ENCODE results near the gene RNF215.
A peak's percentile ranks its signal among the peaks of the same experiment; 100 is the strongest.
"Not testable (repeated sequence)": the region's sequence is repeated elsewhere in the genome, so short reads cannot be mapped to it uniquely, and the experiment has no call there.

RNF215 gene

DNA sequence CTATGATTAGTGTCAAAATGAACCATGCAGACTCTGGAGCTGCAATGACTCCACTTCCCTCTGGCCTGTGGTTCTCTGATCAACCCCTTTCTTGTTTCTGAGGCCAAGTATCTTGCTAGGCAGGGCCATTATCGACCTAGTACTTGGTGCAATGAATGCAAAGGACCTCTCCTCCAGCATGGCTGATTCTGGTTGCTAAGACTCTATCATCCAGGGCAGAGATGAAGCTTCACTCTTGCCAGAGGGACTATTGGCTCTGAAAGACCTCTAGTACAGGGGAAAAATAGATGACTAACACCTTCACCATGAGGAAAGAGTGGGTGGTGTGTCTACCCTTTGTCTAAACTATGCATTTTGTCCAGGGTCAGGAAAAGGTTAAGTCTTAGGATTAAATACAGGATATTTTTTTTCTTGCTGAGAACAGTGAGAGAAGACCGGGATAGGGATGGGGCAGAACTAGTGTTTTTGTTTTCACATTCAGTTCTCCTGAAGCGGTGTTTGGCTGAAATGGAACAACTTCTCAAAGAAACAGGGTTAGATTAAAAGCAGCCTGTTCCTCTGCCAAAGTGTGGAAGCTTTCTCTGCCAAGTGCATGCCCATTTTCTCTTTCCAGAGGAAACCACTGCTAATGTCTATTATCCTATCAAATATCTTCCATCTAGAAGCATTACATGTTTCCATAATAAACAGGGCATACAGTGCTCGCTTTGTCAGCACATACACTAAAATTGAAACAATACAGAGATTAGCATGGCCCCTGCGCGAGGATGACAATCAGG lies 33.3 kb upstream of the RNF215 start:
- no peak for DNase-seq

DNA sequence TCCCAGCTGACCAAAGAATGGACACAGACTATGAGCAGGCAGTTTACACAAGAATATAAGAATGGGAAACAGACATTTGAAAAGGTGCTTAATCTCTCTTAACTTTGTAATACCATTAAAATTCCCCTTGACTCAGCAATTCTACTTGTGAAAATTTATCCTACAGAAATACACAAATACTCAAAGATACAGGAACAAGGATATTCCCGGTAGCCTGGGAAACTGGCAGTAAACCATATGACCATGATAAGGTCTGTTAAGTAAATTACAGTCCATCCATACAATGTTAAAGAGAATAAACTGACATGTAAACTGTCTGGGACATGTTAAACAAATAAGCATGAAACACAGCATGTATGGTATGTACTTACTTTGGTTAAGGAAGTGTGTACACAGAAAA lies 29.6 kb upstream of the RNF215 start:
- no peak for DNase-seq

DNA sequence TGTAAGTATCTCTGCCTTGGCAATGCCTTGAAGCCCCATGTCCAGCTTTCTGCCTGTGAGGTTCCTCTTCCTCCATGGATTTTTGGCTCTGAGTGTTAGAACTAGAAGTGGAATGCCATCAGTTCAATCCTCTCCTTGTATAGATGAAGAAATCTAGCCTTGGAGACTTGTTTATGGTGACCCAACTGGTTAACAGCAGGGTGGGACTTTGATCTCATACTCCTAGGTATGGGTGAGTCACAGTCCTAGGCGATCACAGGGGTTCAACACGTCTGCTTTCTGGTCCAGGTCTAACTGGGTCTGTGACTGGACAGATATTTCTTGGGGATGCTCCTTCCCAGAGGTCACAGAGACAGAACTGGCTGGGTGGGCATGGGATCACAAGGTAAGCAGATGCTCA lies 29.2 kb upstream of the RNF215 start:
- DNase-seq: no peak

DNA sequence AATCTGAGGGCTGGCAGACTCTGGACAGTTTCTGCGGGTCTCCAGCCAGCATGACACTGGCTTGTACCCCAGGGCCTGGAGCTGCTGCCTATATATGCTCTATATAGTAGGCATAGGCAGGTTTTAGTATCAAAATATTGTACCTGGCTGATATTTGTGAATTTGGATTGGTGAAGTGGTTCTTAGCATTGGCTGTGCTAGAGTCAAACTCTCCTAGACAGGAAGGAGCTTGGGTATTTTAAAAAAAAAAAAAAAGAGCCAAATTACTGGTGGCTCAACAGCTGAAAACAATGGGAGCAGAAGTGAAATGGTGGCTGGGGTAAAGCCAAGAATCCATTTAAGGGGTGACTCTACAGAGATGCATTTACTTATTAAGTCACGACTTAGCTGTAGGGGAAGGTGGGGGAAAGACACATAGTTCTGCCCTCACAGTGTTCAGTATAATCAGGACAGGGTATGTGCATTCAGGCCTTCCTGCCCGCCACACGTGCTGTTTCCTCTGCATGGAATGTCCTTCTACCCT lies 27.4 kb upstream of the RNF215 start:
- no peak for DNase-seq

DNA sequence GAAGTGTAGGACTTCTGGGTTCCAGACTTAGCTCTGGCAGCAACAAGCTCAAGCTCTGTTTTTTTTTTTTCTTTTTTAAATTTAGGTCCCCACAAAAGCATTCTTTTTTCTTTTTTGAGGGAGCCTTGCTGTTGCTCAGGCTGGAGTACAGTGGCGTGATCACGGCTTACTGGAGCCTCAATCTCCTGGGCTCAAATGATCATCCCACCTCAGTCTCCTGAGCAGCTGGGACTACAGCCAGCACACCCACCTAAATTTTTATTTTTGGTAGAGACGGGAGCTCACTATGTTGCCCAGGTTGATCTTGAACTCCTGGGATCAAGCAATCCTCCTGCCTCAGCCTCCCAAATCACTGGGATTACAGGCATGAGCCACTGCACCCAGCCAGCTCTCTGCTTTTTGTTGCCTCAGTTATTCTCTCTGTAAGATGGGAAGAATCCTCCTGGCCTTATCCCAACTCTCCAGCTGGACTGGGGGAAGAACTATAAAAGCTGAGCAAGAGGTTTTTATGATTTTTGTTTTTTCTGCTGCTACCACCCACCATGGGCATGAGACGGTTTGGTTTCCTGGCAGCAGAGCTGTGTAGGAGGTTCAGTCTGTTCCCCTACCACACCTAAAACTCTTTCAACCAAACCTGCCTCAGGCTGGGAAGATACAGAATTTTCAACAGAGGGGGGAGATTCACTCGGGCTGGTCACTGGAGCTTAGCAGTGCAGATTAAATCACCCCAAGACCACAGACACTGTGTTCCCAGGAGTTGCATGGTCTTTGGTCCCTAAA lies 26.7 kb upstream of the RNF215 start:
- DNase-seq: no peak

DNA sequence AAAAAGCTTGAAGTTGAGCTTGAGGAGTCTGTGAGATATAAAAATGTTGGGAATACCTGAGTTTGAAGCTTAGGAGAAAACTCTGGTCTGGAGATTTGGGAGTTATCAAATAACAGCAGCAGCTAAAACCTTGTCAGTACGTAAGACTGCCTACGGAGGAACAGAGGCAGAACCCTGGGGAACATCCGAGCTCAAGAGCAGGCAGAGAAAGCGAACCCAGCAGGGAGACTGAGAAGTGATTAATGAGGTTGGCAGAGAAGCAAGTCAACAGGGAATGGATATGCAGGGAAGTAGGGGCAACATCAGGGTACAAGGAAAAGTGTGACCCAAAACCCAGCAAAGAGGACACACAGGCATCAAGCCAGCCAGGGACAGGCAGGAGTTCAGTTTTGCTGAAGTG lies 25.8 kb upstream of the RNF215 start:
- no peak for DNase-seq

DNA sequence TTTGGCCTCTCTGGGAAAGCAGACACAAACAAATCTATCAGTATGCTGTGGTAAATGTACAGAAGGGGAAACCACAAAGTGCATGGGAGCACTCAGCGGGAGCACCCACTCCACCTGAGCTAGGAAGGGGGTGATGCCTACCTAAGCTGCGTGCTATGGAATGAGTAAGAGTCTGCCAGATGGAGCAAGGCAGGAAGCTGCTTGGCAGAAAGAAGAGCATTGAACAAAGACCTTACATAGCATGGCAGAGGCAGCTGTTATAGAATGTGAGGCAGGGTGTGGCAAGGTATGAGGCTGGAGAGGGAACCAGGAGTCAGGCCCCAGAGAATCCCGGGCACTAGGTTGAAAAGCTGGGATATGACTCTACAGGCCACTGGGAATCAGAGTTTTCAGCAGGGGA lies 24.6 kb upstream of the RNF215 start:
- DNase-seq: no peak

DNA sequence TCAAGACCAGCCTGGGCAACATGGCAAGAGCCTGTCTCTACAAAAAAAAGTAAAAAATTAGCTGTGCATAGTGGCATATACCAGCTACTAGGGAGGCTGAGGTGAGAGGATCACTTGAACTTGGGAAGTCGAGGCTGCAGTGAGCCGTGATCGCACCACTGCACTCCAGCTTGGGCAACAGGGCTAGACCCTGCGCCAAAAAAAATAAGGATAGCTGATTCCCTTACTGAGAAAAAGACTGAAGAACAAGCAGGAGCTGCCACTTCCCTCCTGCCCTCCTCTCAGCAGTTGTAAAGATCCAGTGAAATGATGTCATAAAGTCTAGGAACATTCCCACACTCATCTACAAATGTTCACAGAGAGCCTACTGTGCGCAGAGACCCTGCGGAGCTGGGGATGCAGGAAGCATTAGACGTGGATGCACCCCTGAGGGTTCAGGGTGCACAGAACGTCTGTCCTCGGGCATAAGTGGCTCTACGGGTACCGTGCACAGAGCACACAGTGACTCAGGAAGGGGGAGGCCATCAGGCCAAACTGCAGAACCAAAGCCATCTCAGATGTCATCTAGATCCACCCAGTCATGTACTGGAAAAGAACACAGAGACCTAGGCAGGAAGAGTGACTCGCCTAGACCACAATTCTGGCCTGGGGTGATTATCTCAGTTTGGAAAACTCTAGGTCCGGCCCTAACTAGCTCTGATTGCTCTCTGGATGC lies 21.3 kb upstream of the RNF215 start:
- DNase-seq: no peak

DNA sequence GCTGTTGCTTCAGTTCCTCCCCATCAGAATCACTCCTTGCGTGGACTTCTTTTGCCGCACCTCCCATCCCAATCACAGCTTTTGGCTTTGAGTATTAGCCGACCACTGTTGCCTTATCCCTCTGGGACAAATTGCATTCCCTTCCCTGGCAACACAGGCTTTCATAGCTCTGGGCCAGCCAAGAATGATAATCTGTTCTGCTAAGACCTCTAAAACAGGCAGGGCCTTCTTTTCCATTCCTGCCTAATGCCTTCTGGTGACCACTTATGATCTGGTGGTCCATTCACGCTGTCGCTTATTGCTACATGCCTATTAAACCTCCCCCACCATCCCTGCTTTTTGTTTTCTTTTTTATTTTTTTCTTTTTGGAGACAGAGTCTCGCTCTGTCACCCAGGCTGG lies 19.2 kb upstream of the RNF215 start:
- DNase-seq: no peak

DNA sequence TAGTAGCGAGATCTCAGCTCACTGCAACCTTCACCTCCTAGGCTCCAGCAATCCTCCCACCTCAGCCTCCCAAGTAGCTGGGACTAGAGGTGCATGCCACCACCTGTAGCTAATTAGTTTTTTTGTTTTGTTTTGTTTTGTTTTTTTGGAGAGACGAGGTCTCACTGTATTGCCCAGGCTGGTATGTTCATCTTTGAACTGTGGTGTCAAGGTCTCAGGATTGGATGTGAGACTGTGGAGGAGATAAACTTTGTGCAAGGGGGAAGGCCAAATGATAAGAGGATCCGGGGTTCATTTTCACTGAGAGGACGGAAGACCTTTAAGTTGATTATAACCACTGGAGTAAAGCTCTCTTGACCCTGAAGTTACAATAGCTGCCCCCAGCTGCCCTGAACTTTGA lies 18.5 kb upstream of the RNF215 start:
- DNase-seq: no peak

DNA sequence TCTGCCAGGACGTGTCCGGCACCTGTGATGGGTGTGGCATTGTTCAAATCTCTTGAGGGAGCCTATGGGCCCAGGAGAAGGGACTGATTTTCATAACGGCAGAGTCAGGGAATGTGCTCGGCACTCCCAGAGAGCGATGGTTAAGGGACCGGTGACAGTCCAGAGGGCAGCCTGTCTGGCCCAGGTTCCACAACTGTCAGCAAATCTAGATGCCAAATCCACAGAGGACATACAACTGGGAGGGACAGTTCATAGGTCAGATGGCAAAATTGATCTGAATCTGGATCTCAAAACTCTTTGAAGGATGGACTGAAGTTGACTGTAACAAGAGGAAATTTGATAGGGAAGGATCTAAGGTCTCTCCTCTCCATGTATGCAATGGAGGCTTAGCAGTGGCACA lies 17.1 kb upstream of the RNF215 start:
- DNase-seq: no peak

DNA sequence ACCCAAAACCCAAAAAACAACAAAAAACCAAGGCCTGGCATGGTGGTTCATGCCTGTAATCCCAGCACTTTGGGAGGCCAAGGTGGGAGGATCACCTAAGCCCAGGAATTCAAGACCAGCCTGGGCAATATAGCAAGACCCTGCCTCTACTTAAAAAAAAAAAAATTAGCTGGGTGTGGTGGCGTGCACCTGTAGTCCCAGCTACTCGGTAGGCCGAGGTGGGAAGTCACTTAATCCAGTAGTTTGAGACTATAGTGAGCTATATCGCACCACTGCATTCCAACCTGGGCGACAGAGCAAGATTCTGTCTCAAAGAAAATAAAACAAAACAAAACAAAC lies 15.5 kb upstream of the RNF215 start:
- DNase-seq: not testable (repeated sequence)

DNA sequence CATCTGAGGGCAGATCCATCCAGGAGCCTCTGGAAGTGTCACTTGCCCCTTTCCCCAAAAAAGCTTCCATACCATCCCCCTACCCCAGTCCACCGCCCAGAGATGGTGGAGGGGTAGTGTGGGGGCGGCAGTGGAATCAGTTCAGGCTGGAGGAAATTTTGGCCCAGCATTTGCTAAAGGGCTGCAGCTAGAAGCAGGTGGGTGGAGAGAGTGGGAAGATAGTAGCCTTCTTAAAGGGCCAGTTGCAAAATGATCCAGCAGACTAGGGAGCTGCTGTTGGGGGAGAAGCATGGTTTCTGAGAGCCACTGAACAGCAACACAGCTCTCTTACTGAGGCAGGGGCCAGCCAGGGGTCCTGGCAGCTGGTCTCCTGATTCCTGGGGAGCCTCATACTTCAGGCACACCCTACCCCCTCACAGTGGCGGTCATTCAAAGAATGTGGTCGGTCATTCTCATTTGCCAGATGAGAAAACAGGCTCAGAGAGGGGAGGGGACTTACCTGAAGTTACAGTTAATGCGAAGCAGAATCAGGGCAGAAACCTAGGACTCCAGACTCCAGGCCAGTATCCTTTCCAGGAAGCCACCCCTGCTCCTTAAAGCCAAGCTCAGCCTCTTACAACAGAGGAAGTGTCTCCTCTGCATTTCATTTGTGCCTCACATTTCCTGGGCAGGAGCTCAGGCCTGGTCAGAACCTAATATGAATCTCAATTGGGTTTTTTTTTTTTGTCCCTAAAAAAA lies 15.0 kb upstream of the RNF215 start:
- DNase-seq: no peak

DNA sequence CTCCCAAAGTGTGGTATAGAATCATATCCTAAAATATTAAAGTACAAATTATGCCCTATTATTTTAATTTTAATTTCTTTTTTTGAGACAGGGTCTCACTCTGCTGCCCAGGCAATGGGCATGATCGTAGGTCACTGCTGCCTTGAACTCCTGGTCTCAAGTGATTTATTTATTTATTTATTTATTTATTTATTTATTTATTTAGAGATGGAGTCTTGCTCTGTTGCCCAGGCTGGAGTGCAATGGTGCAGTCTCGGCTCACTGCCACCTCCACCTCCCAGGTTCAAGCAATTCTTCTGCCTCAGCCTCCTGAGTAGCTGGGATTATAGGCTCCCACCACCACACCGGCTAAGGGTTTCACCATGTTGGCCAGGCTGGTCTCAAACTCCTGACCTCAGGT lies 13.8 kb upstream of the RNF215 start:
- not testable (repeated sequence) for DNase-seq

DNA sequence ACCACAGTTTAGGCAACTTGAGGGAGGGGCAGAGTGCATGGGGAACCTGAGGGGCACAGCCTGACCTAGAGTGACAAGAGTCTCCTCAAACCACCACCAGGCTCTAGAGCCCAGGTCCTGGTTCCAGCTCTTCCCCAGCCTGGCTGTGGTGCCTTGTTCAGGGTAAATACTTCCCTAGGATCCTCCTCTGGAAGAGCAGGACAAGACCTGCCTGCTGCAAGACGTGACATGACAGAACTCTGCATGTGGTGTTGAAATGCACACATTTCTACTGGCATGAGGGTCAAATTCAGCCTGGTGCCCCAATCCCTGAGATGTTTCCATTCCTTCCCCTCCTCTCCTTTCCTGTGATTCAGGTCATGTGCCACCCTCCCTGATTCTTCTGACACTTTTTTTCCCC lies 12.9 kb upstream of the RNF215 start:
- no peak for DNase-seq

DNA sequence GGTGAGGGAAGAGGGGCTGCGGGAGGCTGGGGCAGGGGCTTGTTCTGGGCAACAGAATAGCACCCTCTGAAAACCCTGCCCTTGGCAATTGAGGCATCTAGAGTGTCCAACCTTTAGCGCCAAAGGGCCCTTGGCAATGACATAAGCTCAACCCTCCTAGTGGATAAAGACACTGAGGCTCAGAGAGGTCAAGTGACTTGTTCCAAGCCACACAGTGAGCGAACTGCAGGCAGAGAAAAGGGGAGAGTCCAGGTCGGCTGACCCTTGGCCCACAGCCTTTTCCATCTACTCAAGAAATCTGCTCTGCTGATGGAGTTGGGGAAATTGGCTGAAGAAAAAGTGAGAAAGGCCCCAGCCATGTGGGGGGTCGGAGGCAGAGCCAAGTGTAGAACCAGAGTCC lies 12.5 kb upstream of the RNF215 start:
- DNase-seq: no peak

DNA sequence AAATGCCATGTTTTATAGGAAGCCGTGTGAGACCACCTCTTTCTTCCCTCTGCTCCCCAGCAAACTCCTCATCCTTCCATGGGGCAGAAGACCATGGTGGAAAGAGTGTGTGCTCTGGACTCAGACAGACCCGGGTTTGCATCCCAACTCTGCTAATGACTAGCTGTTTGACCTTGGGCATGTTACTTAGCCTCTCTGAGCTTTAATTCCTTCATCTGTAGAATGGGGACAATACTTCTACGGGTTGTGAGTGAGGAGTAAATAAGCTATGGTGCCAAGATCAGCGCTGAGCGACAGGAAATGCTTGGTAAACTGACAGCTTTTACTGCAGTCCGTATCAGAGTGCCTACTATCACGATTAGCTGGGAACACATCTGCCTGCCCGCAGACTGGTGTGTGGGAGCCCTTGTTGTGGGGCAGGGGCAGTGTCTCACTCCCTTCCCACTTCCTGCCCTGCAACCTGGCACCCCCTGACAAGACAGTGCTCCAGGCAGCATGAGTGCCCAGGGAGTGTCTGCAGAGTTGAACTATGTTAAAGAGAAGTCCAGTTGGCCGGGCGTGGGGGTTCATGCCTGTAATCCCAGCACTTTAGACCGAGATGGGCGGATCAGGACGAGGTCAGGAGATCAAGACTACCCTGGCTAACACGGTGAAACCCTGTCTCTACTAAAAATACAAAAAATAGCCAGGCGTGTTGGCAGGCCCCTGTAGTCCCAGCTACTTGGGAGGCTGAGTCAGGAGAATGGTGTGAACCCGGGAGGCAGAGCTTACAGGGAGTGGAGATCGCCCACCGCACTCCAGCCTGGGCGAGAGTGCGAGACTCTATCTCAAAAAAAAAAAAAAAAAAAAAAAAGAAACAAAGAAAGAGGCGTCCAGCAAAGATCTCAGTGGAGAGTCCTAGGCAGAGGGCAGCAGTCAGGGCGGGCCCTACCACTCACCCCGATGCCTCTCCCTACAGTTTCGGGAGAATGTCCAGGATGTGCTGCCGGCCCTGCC lies 11.8 kb upstream of the RNF215 start:
- DNase-seq: no peak

DNA sequence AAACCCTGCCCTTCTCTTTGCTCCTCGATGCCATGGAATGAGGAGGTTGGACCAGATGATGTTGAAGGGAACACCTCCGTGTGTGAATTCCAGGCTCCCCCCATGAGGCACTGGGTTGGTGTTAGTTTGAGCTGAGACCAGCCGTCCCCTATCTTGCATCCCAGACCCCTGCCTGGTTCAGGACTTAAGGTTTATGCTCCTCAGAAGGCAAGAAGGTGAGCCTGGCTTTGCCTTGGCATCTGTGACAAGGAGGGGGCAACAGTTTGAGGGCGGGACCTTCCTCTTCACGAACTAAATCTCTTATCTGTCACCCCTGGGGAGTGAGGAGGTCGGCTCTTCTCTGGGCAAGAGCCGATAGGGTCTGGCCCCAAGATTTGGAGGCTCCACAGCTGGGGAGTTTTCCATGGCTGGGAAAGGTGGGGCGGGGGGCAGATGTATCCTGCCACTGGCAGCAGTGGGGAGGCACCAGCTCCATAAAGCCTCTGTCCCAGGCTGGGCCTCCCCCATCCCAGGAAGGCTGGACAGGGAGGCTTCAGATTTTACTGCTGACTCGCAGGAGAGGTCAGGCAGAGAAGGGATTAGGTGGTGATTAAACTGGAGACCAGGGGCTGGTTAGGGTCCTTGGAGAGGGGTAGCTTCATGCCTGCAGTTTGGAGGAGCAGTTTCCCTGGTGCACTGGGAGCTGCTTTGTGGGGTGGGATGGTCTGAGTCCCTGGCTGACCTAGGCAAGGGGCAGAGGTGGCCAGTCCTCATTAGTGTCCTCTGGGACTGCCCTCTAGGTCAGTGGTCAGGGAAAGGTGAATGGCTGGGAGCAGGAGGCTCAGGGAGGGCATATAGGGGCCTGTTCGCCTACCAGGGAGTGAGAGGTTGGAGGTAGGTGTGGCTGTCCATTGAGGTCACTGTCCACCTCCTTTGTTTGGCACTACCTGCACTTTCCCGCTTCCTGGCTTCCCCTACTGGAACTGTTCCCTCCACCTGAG lies 10.7 kb upstream of the RNF215 start:
- DNase-seq: no peak

DNA sequence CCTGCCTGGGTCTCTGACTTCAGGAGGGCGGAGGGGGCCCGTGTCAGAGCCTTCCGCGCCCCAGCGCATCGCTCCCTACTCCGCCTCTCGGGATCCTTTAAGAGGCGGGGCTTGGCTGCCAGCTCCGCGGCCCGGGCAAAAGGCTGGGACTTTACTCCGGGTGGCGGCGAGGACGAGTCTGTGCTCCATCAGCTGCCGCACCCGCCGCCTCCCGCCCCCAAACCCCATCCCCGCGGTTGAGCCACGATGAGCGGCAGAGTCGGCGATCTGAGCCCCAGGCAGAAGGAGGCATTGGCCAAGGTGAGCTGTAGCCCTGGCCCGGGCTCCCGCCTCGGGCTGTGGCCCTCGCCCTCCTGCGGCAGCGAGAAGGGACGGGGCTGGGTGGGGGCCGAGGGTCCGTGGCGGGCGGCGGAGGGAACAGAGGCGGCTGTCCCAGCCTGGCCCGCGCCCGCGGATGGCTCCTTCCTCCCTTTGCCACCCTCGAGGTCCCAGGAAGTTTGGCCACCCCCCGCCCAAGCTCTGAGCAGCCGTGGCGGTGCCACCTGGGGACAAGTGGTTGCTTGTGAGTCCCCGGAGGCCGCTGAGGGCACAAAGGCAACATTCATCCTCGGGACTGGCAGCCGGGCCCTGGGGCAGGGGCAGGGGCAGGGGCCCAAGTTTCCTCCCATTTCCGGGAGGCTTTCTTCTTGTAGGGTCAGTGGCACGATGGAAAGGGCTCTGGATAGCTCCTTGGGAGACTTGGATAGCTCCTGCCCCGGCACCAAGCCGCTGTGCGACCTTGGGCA lies 9.9 kb upstream of the RNF215 start, which contains the start of gene SEC14L2:
Gene SEC14L2 (plus strand): TSS at position 148 of the 785 bp plus-strand sequence. CDS start 99 bp downstream, at position 247.
- peak; percentile 24 for DNase-seq
